GM12878 (cell line): ENCODE measurements around the gene LBX1. TPM values are rescaled to one million over a fixed set of nuclear protein-coding genes. Genes with fewer than 3 reads are reported as not detected.

Experiments used
- ATAC-seq: fragments of 200-7000 bp; cut with Tn5 transposase; 3 replicates; pipeline ENCODE4 v1.9.1; 2020; ENCODE audit warnings: mild to moderate bottlenecking, moderate library complexity
- BruUV-seq: library from RNA; stranded (reverse); fragments of 400-500 nt; replicated peaks from 2 replicates; lab custom pipeline; 2021; lab: Mats Ljungman, UMichigan
- CTCF ChIA-PET: fragments of 300-600 bp; sonication (Branson Sonifier 250); formaldehyde crosslinking; extraction: SDS; loops from one replicate; lab custom pipeline; 2021; ENCODE audit warnings: inconsistent platforms; lab: Yijun Ruan, JAX
- POLR2A ChIA-PET: fragments of 350-600 bp; formaldehyde crosslinking; extraction: SDS; loops from one replicate; lab custom pipeline; 2021; ENCODE audit warnings: inconsistent platforms; lab: Charles Lee
- RAD21 ChIA-PET: fragments of 300-600 bp; sonication (Branson Sonifier 250); formaldehyde crosslinking; loops from one replicate; lab custom pipeline; 2023; ENCODE audit warnings: antibody characterized with exemption; ENCODE audit not compliant: unreplicated experiment; lab: Charles Lee
- SMC1A ChIA-PET: fragments of 300-600 bp; sonication (Branson Sonifier 250); formaldehyde crosslinking; loops from one replicate; lab custom pipeline; 2023; ENCODE audit not compliant: unreplicated experiment, uncharacterized antibody; lab: Charles Lee
- DNase-seq: peaks from one replicate; pipeline ENCODE4 v3.0.0-alpha.2; 2011; ENCODE audit warnings: low read depth, low spot score
- FAIRE-seq: peaks from 3 replicates; lab custom pipeline; 2011; peaks lifted over from hg19 to GRCh38; lab: Jason Lieb, UNC
- H2AFZ ChIP-seq: 2 replicates; pipeline ENCODE4 v1.6.0; 2011; ENCODE audit warnings: low read depth, low read length, control low read depth; ENCODE audit not compliant: control insufficient read depth
- H3K27ac ChIP-seq: 2 replicates; pipeline ENCODE4 v1.5.1; 2011; ENCODE audit warnings: control low read depth; ENCODE audit not compliant: control insufficient read depth, insufficient read depth
- H3K27me3 ChIP-seq, 2 experiments: replicated peaks in 1 of 2; 2 replicates each; pipeline versions ENCODE4 v1.6.0 to v1.6.1; 2011; ENCODE audit warnings: low read length in 1 of 2; ENCODE audit not compliant: control insufficient read depth in 2 of 2, insufficient read depth in 2 of 2
- H3K36me3 ChIP-seq, 2 experiments: 2 replicates each; pipeline ENCODE4 v1.5.1; 2011; ENCODE audit warnings: low read length in 1 of 2; ENCODE audit not compliant: control insufficient read depth in 2 of 2, insufficient read depth in 2 of 2
- H3K4me1 ChIP-seq: 2 replicates; pipeline ENCODE4 v1.6.1; 2011; ENCODE audit warnings: mild to moderate bottlenecking, low read length, moderate library complexity, mixed read lengths; ENCODE audit not compliant: control insufficient read depth, insufficient read depth
- H3K4me2 ChIP-seq: 2 replicates; pipeline ENCODE4 v1.6.0; 2011; ENCODE audit warnings: control low read depth; ENCODE audit not compliant: control insufficient read depth, insufficient read depth
- H3K4me3 ChIP-seq: fragments of 200-600 bp; sonication (generic); 2 replicates; pipeline ENCODE4 v1.5.1; 2016
- H3K79me2 ChIP-seq: 2 replicates; pipeline ENCODE4 v1.6.0; 2011; ENCODE audit warnings: low read length; ENCODE audit not compliant: control insufficient read depth, insufficient read depth
- H3K9ac ChIP-seq: 2 replicates; pipeline ENCODE4 v1.8.0; 2011; ENCODE audit warnings: low read length, control low read depth, mixed read lengths; ENCODE audit not compliant: control insufficient read depth, insufficient read depth
- H3K9me3 ChIP-seq: replicated peaks from 3 replicates; pipeline ENCODE4 v1.5.1; 2011; ENCODE audit warnings: mild to moderate bottlenecking, low read length; ENCODE audit not compliant: control insufficient read depth, insufficient read depth
- H4K20me1 ChIP-seq: 2 replicates; pipeline ENCODE4 v1.6.0; 2011; ENCODE audit not compliant: control insufficient read depth, insufficient read depth
- CBFB ChIP-seq: IDR thresholded peaks from 2 replicates; pipeline ENCODE4 v1.6.1; 2016; ENCODE audit warnings: antibody characterized with exemption, low read depth
- EGR1 ChIP-seq, 2 experiments: IDR thresholded peaks; 1 replicate in 1 of 2; 2 replicates in 1 of 2; pipeline ENCODE4 v1.6.1; 2011 to 2012; ENCODE audit warnings: low read depth in 2 of 2, low read length in 2 of 2, borderline replicate concordance in 1 of 2, mild to moderate bottlenecking in 1 of 2, moderate library complexity in 1 of 2
- EP300 ChIP-seq, 2 experiments: fragments of 150-350 bp in 1 of 2; IDR thresholded peaks; 2 replicates each; pipeline ENCODE4 v1.6.1; 2011 to 2012; ENCODE audit warnings: low read depth in 2 of 2, low read length in 2 of 2, borderline replicate concordance in 1 of 2, improper control_type of control experiment in 1 of 2, inconsistent platforms in 1 of 2; ENCODE audit not compliant: control insufficient read depth in 1 of 2
- EZH2 ChIP-seq: IDR thresholded peaks from 2 replicates; pipeline ENCODE4 v1.6.1; 2012; ENCODE audit warnings: low read depth, mild to moderate bottlenecking, control low read depth, inconsistent platforms, low read length, borderline replicate concordance; ENCODE audit not compliant: control insufficient read depth
- IKZF1 ChIP-seq: fragments of 450-650 bp; conservative IDR thresholded peaks from 2 replicates; pipeline ENCODE4 v1.6.1; 2017; ENCODE audit warnings: antibody characterized with exemption, mild to moderate bottlenecking
- IRF5 ChIP-seq: fragments of 450-650 bp; IDR thresholded peaks from 2 replicates; pipeline ENCODE4 v1.6.1; 2017; ENCODE audit warnings: borderline replicate concordance
- RCOR1 ChIP-seq: conservative IDR thresholded peaks from 2 replicates; pipeline ENCODE4 v1.6.1; 2012; ENCODE audit warnings: low read depth, low read length, improper control_type of control experiment
- RELA ChIP-seq: fragments of 450-650 bp; IDR thresholded peaks from 2 replicates; pipeline ENCODE4 v1.8.0; 2014; ENCODE audit warnings: borderline replicate concordance; ENCODE audit not compliant: partially characterized antibody
- RELB ChIP-seq: fragments of 450-650 bp; IDR thresholded peaks from 2 replicates; pipeline ENCODE4 v1.6.1; 2017; ENCODE audit warnings: low read depth, mild to moderate bottlenecking, moderate library complexity
- TBL1XR1 ChIP-seq: IDR thresholded peaks from 2 replicates; pipeline ENCODE4 v1.6.1; 2012; ENCODE audit warnings: low read depth, low read length, improper control_type of control experiment
- ZNF592 ChIP-seq: fragments of 450-650 bp; IDR thresholded peaks from 2 replicates; pipeline ENCODE4 v1.6.1; 2017; ENCODE audit warnings: mild to moderate bottlenecking, moderate library complexity
- ZSCAN29 ChIP-seq: fragments of 450-650 bp; IDR thresholded peaks from 2 replicates; pipeline ENCODE4 v1.6.1; 2017; ENCODE audit warnings: mild to moderate bottlenecking, moderate library complexity
- WGBS: methylation state at CpG from one replicate; pipeline ENCODE4 v1.1.6; 2016; ENCODE audit warnings: low lambda C conversion rate; ENCODE audit not compliant: insufficient replicate concordance, insufficient coverage; ENCODE audit errors: missing lambda C conversion rate; 5-methylcytosine and 5-hydroxymethylcytosine counted together
- in situ Hi-C: fragments of 300-500 bp; cut with MboI; formaldehyde crosslinking; loops from 9 replicates; pipeline ENCODE4 v1.14.3; 2018; ENCODE audit warnings: mixed read lengths
- intact Hi-C: fragments of 100-400 bp; cut with micrococcal nuclease; formaldehyde crosslinking; loops from one replicate; pipeline ENCODE4 v1.14.2; 2022; ENCODE audit not compliant: unreplicated experiment
- polyA plus RNA-seq, 11 experiments: library from polyadenylated mRNA; depleted of rRNA in 4 of 11; unstranded in 6 of 11; stranded (reverse) in 5 of 11; fragments of >200 nt; fragmentation: Nextera tagmentation in 4 of 11; fragmentation: Illumina TruSeq in 1 of 11; extraction: Ambion mirVana in 4 of 11; extraction: Trizol in 1 of 11; gene quantifications; 1 replicate in 1 of 11; 2 replicates in 10 of 11; pipeline versions ENCODE4 v1.2.1 to v1.2.3, GENCODE V29; 2011 to 2016; ENCODE audit warnings: inconsistent platforms in 2 of 11, missing spikeins in 2 of 11, low read depth in 1 of 11
- total RNA-seq, 4 experiments: library from RNA; depleted of rRNA in 3 of 4; stranded (reverse); fragments of >200 nt in 3 of 4; fragmentation: Illumina TruSeq in 1 of 4; extraction: Trizol in 1 of 4; gene quantifications; 2 replicates each; pipeline versions ENCODE4 v1.2.1 to v1.2.3, GENCODE V29; 2013 to 2021

Gene LBX1
- total and polyA plus RNA-seq, 10 of the 15 experiments (the other 5 are each of a cell fraction or from before 2014, with no cell fraction given) = not detected

- DNase-seq (no peak), FAIRE-seq (no peak), ATAC-seq (no peak)
- no peak overlapping the region for H3K9ac ChIP-seq
- WGBS = 23% methylated on average over 21 of the region's 21 CpGs
- no peaks in the 10 kb centered on the region; the same call in 2 of the 3 replicates for H3K9me3 ChIP-seq
- ChIA-PET RAD21 (no interaction called here), CTCF (interaction anchor here (1.3 kb wide), 1 partner anchor 47 kb away, joined by 5 read pairs; no protein-coding TSS in a partner anchor), POLR2A (interaction anchor here (0.5 kb wide), 1 partner anchor 794 kb away, joined by 3 read pairs; no protein-coding TSS in a partner anchor), SMC1A (no interaction called here)
- no peak overlapping the region for H2AFZ ChIP-seq
- H3K4me2 ChIP-seq = no peak overlapping the region
- H3K27ac ChIP-seq = no peak overlapping the region
- no peaks in the 10 kb centered on the region for H3K4me1 ChIP-seq
- intact Hi-C loops = no loop called here
- H3K79me2 ChIP-seq = no peaks in the 10 kb centered on the region
- in situ Hi-C loops = no loop called here
- H3K36me3 ChIP-seq = no peaks in the 10 kb centered on the region
- H3K27me3 ChIP-seq = peaks cover 0 to 2% of the 10 kb centered on the region in 2 experiments; a peak in 2 of 4 replicates
- no peak overlapping the region for H3K4me3 ChIP-seq
- BruUV-seq = no TSS peak
- no peaks in the 10 kb centered on the region for H4K20me1 ChIP-seq
- TF ChIP-seq RELB (no peak), ZNF592 (no peak), ZSCAN29 (no peak), EZH2 (no peak), TBL1XR1 (no peak), RCOR1 (no peak), EGR1 (IDR thresholded peaks at IDR 0.05; ENCODE audit: borderline replicate concordance in 1 of 2, low read depth in 2 of 2, low read length in 2 of 2) (no peak), IRF5 (no peak), CBFB (no peak), EP300 (IDR thresholded peaks at IDR 0.05; ENCODE audit: borderline replicate concordance in 1 of 2, control insufficient read depth in 1 of 2, low read depth in 2 of 2, low read length in 2 of 2) (no peak), IKZF1 (no peak), RELA (no peak)
Measured at GRCh38 chr10:101260764-101261481, 31.7 kb upstream of the LBX1 start.
